Fibroblast of skin of back (primary cell): ENCODE measurements around the gene CTDSPL. TPM values are rescaled to one million over a fixed set of nuclear protein-coding genes. Genes with fewer than 3 reads are reported as not detected.
"Not testable (repeated sequence)": the region's sequence is repeated elsewhere in the genome, so short reads cannot be mapped to it uniquely, and the experiment has no call there.

Source experiments
- DNase-seq: peaks from one replicate; pipeline ENCODE4 v3.0.0-alpha.2; 2013
- polyA plus RNA-seq, 2 experiments: library from polyadenylated mRNA; unstranded; fragments of 120-200 nt; gene quantifications; one replicate each; pipeline ENCODE4 v1.2.1, GENCODE V29; 2013; ENCODE audit not compliant: insufficient read length in 2 of 2

The CTDSPL gene
- 21.3 TPM for polyA plus RNA-seq (2013, experiment 1 of 2; ENCODE audit: insufficient read length)
- 29.9 TPM for polyA plus RNA-seq (2013, experiment 2 of 2; ENCODE audit: insufficient read length)

GRCh38 chr3:37861620-37862041, at the start of gene CTDSPL:
Gene CTDSPL (plus strand): TSS chr3:37861880. CDS start chr3:37862200, 320 bp downstream.
- DNase-seq = peak; percentile 68

- no peak for DNase-seq
Observed at GRCh38 chr3:37812499-37812896, 49.2 kb upstream of the CTDSPL start.

GRCh38 chr3:37813403-37813802, 48.3 kb upstream of the CTDSPL start:
- DNase-seq = no peak

GRCh38 chr3:37814547-37814946, 47.1 kb upstream of the CTDSPL start:
- DNase-seq = no peak

GRCh38 chr3:37815156-37815555, 46.5 kb upstream of the CTDSPL start:
- not testable (repeated sequence) for DNase-seq

- DNase-seq = peak; percentile 44
Observed at GRCh38 chr3:37816271-37816670, 45.4 kb upstream of the CTDSPL start.

GRCh38 chr3:37819591-37819990, 42.1 kb upstream of the CTDSPL start:
- DNase-seq = no peak

- DNase-seq = no peak
Observed at GRCh38 chr3:37820286-37820685, 41.4 kb upstream of the CTDSPL start.

GRCh38 chr3:37823189-37823588, 38.5 kb upstream of the CTDSPL start:
- no peak for DNase-seq

- no peak for DNase-seq
Observed at GRCh38 chr3:37824090-37824953, 37.4 kb upstream of the CTDSPL start.

- DNase-seq = no peak
Observed at GRCh38 chr3:37824954-37825328, 36.7 kb upstream of the CTDSPL start.

- DNase-seq = peak; percentile 47
Observed at GRCh38 chr3:37825744-37826400, 35.8 kb upstream of the CTDSPL start.

- DNase-seq = no peak
Observed at GRCh38 chr3:37826502-37826901, 35.2 kb upstream of the CTDSPL start.

- no peak for DNase-seq
Observed at GRCh38 chr3:37826933-37827332, 34.7 kb upstream of the CTDSPL start.

GRCh38 chr3:37832480-37832879, 29.2 kb upstream of the CTDSPL start:
- no peak for DNase-seq

- no peak for DNase-seq
Observed at GRCh38 chr3:37833302-37834186, 28.1 kb upstream of the CTDSPL start.

GRCh38 chr3:37836589-37836988, 25.1 kb upstream of the CTDSPL start:
- DNase-seq = no peak

GRCh38 chr3:37847689-37848088, 14.0 kb upstream of the CTDSPL start:
- DNase-seq = no peak

- no peak for DNase-seq
Observed at GRCh38 chr3:37849146-37849923, 12.3 kb upstream of the CTDSPL start.

- DNase-seq = peak; percentile 52
Observed at GRCh38 chr3:37852097-37852496, 9.6 kb upstream of the CTDSPL start.

GRCh38 chr3:37852771-37853170, 8.9 kb upstream of the CTDSPL start:
- no peak for DNase-seq
